Endodermal cell (in vitro differentiated cells): ENCODE data around the gene TBPL2. TPM values are rescaled to one million over a fixed set of nuclear protein-coding genes. Genes with fewer than 3 reads are reported as not detected.

ENCODE experiments used
- DNase-seq: peaks from one replicate; pipeline ENCODE4 v3.0.0-alpha.2; 2017
- H3K27ac ChIP-seq: 2 replicates; pipeline ENCODE4 v1.5.1; 2013; ENCODE audit warnings: mild to moderate bottlenecking, low read depth, low read length, moderate library complexity
- H3K27me3 ChIP-seq: 2 replicates; pipeline ENCODE4 v1.6.1; 2013; ENCODE audit warnings: mild to moderate bottlenecking, low read length, moderate library complexity; ENCODE audit not compliant: insufficient read depth, control insufficient read depth, poor library complexity, severe bottlenecking
- H3K36me3 ChIP-seq: 2 replicates; pipeline ENCODE4 v1.7.0; 2013; ENCODE audit warnings: mild to moderate bottlenecking, low read length, moderate library complexity; ENCODE audit not compliant: control insufficient read depth, insufficient read depth
- H3K4me1 ChIP-seq: one replicate; pipeline ENCODE4 v1.7.0; 2013; ENCODE audit warnings: low read length; ENCODE audit not compliant: control insufficient read depth, insufficient read depth
- H3K4me3 ChIP-seq: 2 replicates; pipeline ENCODE4 v1.5.1; 2013; ENCODE audit warnings: mild to moderate bottlenecking, low read length, moderate library complexity
- H3K9ac ChIP-seq: 2 replicates; pipeline ENCODE4 v1.6.1; 2013; ENCODE audit warnings: mild to moderate bottlenecking, low read length, moderate library complexity; ENCODE audit not compliant: poor library complexity, severe bottlenecking; ENCODE audit errors: extremely low read depth
- H3K9me3 ChIP-seq: 2 replicates; pipeline ENCODE4 v1.6.1; 2013; ENCODE audit warnings: mild to moderate bottlenecking, low read length, moderate library complexity; ENCODE audit not compliant: control insufficient read depth
- H3K27ac Mint-ChIP-seq: 2 replicates; pipeline ENCODE4 v1.8.0; 2020; ENCODE audit warnings: mixed read lengths
- H3K27me3 Mint-ChIP-seq: 2 replicates; pipeline ENCODE4 v1.8.0; 2021; ENCODE audit warnings: mild to moderate bottlenecking, mixed read lengths; ENCODE audit not compliant: insufficient read depth
- H3K36me3 Mint-ChIP-seq: 2 replicates; pipeline ENCODE4 v1.8.0; 2020; ENCODE audit warnings: low read depth, mixed read lengths
- H3K4me1 Mint-ChIP-seq: 2 replicates; pipeline ENCODE4 v1.8.0; 2020; ENCODE audit warnings: mixed read lengths
- H3K4me3 Mint-ChIP-seq: 2 replicates; pipeline ENCODE4 v1.8.0; 2020; ENCODE audit warnings: mild to moderate bottlenecking, moderate library complexity, mixed read lengths
- H3K9me3 Mint-ChIP-seq: 2 replicates; pipeline ENCODE4 v1.8.0; 2020; ENCODE audit warnings: mild to moderate bottlenecking, mixed read lengths
- WGBS, 2 experiments: methylation state at CpG; one replicate each; pipeline versions ENCODE4 v1.1.5 to v1.1.7; 2013; ENCODE audit warnings: missing lambda C conversion rate in 2 of 2, mixed read lengths in 1 of 2; ENCODE audit not compliant: insufficient coverage in 1 of 2, insufficient read length in 1 of 2; 5-methylcytosine and 5-hydroxymethylcytosine counted together
- total RNA-seq, 2 donors: library from RNA; stranded (reverse); fragmentation: NEBNext Ultra II Directional in 1 of 2; extraction: Animal tissue kit (Norgen Biotek cat#: 25700) in 1 of 2; gene quantifications; 2 replicates in 1 of 2; 3 replicates in 1 of 2; pipeline ENCODE4 v1.2.1, GENCODE V29; 2021
- TF ChIP-seq, protein P1 (sequence below): fragments of 200-600 bp; sonication (generic); conservative IDR thresholded peaks from 2 replicates; pipeline ENCODE4 v1.5.0; 2021; ENCODE audit warnings: antibody characterized with exemption, mild to moderate bottlenecking

TBPL2 gene
- total RNA-seq, 2 donors from 2014 or later = not detected

DNA sequence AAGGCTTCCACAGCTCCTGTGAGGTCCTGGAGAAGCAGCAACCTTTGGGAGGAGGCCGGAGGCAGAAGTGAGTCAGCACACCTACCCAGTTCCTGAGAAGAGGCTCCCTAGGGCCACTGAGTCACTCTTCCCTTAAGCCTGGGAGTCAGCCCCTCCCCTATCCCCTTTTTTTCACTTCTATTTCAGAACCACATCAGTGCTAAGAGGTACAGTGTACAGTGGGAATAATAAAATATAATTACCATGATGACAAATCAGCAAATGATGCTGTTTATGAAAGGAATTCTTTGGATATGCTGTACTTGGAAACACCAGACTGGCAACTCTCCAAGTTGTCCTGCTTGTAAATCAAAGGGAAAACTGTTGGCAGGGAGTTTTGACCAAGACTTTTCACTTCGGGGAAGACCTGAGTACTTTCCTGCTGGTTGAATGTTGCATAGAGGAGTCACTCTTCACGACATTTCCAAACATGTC lies 7.8 kb upstream of the TBPL2 start:
- WGBS, 2 experiments = 88 to 94% methylated on average over 2 to 3 of the region's 3 CpGs
- H3K4me1 Mint-ChIP-seq = peaks cover 38% of the 10 kb centered on the region
- H3K4me3 Mint-ChIP-seq = no peak overlapping the region
- no peaks in the 10 kb centered on the region for H3K9me3 Mint-ChIP-seq
- no peak overlapping the region for H3K27ac Mint-ChIP-seq
- H3K36me3 ChIP-seq = no peaks in the 10 kb centered on the region
- no peaks in the 10 kb centered on the region for H3K36me3 Mint-ChIP-seq
- peaks cover under 1% of the 10 kb centered on the region for H3K9me3 ChIP-seq
- no peak overlapping the region for H3K4me3 ChIP-seq
- no peak for DNase-seq
- peaks cover 9% of the 10 kb centered on the region for H3K4me1 ChIP-seq
- no peaks in the 10 kb centered on the region for H3K27me3 Mint-ChIP-seq
- no peaks in the 10 kb centered on the region for H3K27me3 ChIP-seq
- no peak overlapping the region for H3K9ac ChIP-seq
- TF ChIP-seq, protein P1, sequence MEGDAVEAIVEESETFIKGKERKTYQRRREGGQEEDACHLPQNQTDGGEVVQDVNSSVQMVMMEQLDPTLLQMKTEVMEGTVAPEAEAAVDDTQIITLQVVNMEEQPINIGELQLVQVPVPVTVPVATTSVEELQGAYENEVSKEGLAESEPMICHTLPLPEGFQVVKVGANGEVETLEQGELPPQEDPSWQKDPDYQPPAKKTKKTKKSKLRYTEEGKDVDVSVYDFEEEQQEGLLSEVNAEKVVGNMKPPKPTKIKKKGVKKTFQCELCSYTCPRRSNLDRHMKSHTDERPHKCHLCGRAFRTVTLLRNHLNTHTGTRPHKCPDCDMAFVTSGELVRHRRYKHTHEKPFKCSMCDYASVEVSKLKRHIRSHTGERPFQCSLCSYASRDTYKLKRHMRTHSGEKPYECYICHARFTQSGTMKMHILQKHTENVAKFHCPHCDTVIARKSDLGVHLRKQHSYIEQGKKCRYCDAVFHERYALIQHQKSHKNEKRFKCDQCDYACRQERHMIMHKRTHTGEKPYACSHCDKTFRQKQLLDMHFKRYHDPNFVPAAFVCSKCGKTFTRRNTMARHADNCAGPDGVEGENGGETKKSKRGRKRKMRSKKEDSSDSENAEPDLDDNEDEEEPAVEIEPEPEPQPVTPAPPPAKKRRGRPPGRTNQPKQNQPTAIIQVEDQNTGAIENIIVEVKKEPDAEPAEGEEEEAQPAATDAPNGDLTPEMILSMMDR = no peak
- no peak overlapping the region for H3K27ac ChIP-seq

DNA sequence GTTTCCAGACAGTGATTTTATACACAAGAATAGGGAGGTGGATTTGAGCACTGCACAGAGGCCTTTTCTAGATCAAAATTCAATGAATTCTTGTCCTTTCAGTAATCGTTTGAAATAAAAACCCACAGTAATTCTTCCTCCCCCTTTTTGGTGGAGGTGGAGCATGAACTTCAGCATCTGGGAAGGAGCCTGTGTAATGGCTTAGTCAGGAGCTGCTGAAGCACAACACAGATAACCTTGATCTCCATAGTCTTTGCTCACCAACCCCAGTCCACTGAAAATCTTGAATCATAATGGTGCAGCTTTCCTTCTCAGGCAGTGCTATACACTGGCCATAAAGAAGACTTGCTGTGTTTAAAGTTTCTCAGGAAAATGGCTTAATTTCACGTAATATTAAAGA lies 6.4 kb upstream of the TBPL2 start:
- TF ChIP-seq, protein P1 = no peak
- H3K9ac ChIP-seq = no peak overlapping the region
- H3K27ac ChIP-seq = no peak overlapping the region
- H3K4me1 ChIP-seq = peaks cover 9% of the 10 kb centered on the region
- Mint-ChIP-seq H3K9me3 (peaks cover 3% of the 10 kb centered on the region), H3K4me3 (no peak overlapping the region), H3K27me3 (no peaks in the 10 kb centered on the region), H3K27ac (peak overlapping the region; percentile 62), H3K36me3 (no peaks in the 10 kb centered on the region), H3K4me1 (peaks cover 35% of the 10 kb centered on the region)
- no peak overlapping the region for H3K4me3 ChIP-seq
- peaks cover 8% of the 10 kb centered on the region for H3K9me3 ChIP-seq
- H3K36me3 ChIP-seq = no peaks in the 10 kb centered on the region
- H3K27me3 ChIP-seq = no peaks in the 10 kb centered on the region
- DNase-seq = no peak
- WGBS, 2 experiments = 83 to 92% methylated on average over 1 to 2 of the region's 2 CpGs

DNA sequence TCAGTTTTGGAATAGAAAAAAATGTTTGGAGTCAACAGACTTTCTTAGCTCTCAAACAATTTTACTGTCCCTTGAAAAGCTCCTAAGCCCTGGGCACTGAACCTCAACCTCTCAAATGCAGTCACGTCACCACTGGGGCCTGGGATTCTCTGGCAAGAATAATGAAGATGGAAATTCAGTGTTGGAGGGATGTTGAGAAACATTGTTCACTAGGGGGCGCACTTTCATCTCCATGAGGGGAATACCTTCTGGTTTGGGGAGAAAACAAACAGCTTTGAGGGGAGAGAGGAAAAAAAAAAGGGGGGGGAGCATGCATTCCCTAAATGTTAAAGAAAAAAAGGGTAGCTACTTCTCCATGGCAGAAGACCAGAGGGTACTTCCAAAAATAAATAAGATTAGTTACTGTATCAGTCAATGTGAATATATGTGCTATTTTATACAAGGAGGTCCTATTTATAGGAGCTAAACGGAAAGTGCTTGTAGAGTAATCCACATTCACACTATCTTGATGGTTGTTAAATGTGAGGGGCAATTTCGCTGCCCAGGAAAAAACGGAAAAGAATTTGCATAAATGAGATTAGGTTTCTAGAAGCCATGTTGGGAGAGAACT lies 5.8 kb upstream of the TBPL2 start:
- peak; percentile 90 for DNase-seq
- Histone ChIP-seq H3K36me3 (no peaks in the 10 kb centered on the region), H3K27ac (no peak overlapping the region)

More for the DNA sequence above, 5.8 kb upstream of the TBPL2 start:
- TF ChIP-seq, protein P1 = peak; percentile 88
- H3K9ac ChIP-seq = no peak overlapping the region
- Mint-ChIP-seq H3K9me3 (peaks cover 3% of the 10 kb centered on the region), H3K4me3 (no peak overlapping the region), H3K36me3 (no peaks in the 10 kb centered on the region), H3K27ac (peak overlapping the region; percentile 62), H3K27me3 (no peaks in the 10 kb centered on the region), H3K4me1 (peaks cover 31% of the 10 kb centered on the region)
- H3K9me3 ChIP-seq = peaks cover 8% of the 10 kb centered on the region
- peaks cover 9% of the 10 kb centered on the region for H3K4me1 ChIP-seq
- H3K27me3 ChIP-seq = no peaks in the 10 kb centered on the region
- 19 to 41% methylated on average over 3 to 5 of the region's 5 CpGs for WGBS, 2 experiments
- H3K4me3 ChIP-seq = no peak overlapping the region
